ENCODE data around the gene CALML3.

CALML3 gene

GRCh38 chr10:5506751-5507648 lies 17.8 kb upstream of the CALML3 start:
- no peak for DNase-seq (ENCODE audit: low read depth, low spot score)

GRCh38 chr10:5507649-5508131 lies 17.1 kb upstream of the CALML3 start:
- no peak for DNase-seq (ENCODE audit: low read depth, low spot score)

DNA sequence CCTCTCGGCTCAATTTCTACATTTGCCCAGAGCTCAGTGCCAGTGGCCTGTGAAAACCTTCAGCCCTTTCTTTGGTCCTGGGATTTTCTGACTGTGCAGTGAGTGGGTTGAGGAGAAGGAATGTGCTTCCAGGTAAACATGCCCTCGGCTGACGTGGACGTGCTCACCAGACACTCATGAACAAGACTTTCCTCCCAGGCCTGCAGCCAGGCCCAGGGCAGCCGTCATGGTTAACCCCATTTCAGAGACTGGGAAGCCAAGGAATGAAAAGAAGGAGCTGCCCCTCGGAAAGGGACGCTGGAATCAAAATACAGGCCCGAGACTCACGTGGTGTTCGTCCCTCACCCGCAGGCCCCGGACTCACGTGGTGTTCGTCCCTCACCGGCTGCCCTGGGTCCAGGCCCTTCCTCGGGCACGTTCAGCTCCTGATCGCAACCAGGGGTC lies 16.6 kb upstream of the CALML3 start:
- DNase-seq (ENCODE audit: low read depth, low spot score) = no peak

- DNase-seq (ENCODE audit: low read depth, low spot score) = no peak
Measured at GRCh38 chr10:5508786-5509185, 16.0 kb upstream of the CALML3 start.

- no peak for DNase-seq (ENCODE audit: low read depth, low spot score)
Measured at GRCh38 chr10:5509236-5509635, 15.5 kb upstream of the CALML3 start.

DNA sequence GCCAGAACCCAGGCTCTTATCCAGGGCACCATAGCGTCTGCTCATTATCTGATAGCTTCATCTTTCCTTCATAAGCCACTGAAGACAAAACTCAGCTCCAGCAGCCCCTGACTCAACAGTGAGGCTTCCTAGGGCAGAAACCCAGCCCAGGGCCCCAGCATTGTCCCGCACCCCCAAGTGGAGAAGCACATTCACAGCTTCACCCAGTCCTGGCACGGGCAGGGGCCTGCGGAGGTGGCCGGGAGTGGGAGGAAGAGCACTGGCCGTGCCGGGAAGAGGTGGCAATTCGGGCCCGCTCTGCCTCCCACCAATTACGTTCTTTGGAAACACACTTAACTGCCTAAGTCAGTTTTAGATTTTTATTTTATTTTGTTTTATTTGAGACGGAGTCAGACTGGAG lies 15.1 kb upstream of the CALML3 start:
- DNase-seq (ENCODE audit: low read depth, low spot score) = no peak

GRCh38 chr10:5510281-5511072 lies 14.3 kb upstream of the CALML3 start:
- no peak for DNase-seq (ENCODE audit: low read depth, low spot score)

DNA sequence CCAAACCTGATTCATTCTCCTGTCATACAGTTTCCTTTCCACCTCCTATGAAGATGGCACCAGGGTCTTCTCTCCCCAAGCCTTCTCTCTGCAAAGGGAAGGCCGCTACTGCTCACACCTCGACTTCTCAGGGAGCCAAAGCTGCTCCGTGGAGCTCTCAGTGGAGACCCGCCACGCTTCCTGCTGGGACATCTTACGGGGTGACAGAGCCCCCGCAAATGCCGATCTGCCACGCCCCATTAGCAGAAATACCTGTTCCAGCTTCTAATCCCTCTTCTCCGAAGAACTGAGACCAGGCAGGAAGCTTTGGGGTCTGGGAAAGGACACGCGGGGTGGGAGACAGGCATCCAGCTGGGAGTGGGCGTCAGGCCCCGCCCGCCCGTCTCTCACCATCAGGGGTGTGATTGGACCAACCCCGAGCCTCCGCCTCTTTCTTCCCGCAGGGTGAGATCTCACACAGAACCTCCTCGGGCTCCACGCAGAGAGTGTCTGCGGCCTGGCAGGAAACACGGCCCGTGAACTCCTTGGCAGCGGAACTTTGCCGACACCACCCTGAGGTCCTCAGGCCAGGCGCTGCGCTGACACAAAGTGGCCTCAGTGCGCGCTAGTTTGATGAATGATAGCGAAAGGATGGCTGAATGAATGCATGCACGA lies 13.4 kb upstream of the CALML3 start:
- DNase-seq (ENCODE audit: low read depth, low spot score) = no peak

DNA sequence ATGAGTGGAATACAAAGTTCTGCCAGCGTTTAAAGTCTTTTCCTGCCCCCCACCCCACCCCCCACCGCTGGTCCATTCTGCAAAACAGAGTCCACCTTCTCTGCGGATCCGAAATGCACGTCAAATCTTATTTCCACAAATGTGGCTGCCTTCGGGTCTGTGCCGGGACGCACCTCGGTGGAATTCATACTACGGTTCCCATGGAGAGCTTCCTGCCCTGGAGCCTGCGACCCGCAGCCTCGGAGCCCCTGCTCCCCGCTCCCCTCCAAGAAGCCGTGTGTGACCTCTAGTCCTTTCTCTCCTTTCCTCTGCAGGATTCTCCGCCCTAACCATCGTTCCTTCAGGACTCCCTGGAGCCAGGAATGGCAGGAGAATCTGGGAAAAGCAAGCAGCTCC lies 12.9 kb upstream of the CALML3 start:
- DNase-seq (ENCODE audit: low read depth, low spot score) = no peak

DNA sequence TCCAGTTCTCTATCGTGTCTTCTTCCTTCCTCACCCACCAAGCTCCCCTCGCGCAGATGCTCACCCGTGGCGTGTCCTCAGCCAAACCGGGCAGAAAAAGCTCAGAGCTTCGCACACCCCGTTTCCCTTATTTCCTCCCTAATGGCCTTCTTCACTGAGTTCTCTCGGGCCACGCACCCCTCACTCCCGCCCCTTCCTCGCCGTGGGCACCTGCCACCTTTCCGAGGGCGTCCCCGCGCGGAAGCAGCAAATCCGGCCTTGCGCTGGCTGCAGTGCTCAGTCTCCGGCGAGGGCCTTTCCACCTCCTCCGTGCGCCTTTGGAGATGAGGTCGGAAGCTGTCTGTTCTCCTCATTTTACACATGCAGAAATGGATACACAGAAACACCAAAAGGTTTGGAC lies 12.4 kb upstream of the CALML3 start:
- DNase-seq (ENCODE audit: low read depth, low spot score) = no peak

DNA sequence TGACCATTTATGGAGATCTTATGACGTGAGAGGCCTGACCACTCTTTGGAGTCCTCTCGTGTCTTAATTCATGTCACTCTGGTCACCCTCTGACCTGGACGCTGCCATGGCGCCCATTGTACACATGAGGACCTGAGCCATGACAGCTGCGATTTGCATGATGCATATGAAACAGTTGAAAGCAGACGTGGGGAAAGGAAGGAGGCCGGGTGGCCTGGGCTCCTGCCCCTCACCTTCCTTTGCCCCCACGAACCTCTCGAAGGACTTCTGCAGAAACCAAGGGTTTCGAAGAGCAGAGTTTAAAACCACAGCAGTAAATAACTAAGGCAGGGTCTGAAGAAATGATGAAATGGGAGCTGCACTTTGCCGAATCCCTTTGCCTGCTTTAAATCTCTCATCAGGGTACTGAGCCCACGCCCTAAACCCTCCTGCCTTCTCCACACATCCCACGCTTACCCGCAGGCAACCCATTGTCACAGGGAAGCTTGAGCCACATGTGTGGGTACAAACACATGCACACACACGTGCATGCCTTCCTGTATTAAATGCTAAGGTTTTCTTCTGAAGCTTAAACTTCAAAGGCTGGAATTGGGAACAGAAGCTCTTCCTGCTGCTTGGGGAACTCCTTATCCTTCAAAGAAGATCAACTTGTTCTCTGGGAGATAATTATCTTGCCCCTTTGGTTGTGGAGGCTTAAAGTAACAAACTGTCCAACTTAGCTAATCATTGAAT lies 11.7 kb upstream of the CALML3 start:
- DNase-seq (ENCODE audit: low read depth, low spot score) = no peak

DNA sequence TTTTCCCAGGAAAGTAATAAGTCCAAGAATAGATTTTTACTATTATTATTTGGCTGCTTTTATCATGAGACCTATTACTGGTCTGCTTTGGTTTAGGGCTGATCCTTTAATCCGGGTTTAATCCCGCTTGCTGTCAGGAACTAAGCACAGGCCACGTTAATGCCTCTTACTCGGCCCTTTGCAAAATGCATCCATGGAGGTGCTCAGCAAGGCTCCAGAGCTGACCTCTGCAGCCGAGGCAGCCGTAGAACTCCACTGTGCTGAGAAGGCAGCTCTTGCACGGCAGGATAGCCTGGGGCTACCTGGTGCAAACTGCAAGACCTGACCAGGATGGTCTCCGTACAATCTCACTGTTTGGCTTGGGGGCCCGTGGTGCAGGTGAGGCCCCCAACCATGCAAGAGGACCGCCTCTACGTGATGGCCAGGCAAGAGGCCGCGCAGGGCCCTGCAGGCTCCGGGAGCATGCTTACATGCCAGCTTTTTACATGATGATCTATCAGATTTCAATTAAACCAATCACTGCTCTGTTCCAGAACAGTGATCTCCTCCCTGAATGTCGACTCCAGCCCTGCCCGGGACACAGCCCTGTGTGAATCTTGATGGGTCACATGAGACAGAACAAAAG lies 10.4 kb upstream of the CALML3 start:
- DNase-seq (ENCODE audit: low read depth, low spot score) = no peak

- no peak for DNase-seq (ENCODE audit: low read depth, low spot score)
Measured at GRCh38 chr10:5515948-5516761, 8.6 kb upstream of the CALML3 start.

GRCh38 chr10:5517546-5517945 lies 7.2 kb upstream of the CALML3 start:
- no peak for DNase-seq (ENCODE audit: low read depth, low spot score)

DNA sequence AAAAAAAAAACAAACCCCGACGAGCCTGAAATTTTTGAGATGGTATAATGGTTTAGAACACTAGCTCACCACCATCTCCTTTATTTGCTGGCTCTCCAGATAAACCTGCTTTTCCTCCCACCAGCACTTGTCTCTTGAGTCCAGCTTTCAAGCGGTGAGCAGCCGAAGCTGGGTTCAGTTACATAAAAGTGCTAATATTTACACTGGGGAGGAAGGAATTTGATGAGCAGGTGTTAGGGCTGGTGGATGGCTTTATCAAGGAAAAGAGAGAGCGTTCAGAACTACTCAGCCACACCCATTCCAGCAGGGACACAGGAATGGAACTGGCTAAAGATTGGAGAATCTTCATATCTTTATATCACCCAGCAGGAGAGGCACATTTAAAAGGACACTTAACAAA lies 6.6 kb upstream of the CALML3 start:
- no peak for DNase-seq (ENCODE audit: low read depth, low spot score)

- DNase-seq (ENCODE audit: low read depth, low spot score) = no peak
Measured at GRCh38 chr10:5519054-5519453, 5.7 kb upstream of the CALML3 start.

DNA sequence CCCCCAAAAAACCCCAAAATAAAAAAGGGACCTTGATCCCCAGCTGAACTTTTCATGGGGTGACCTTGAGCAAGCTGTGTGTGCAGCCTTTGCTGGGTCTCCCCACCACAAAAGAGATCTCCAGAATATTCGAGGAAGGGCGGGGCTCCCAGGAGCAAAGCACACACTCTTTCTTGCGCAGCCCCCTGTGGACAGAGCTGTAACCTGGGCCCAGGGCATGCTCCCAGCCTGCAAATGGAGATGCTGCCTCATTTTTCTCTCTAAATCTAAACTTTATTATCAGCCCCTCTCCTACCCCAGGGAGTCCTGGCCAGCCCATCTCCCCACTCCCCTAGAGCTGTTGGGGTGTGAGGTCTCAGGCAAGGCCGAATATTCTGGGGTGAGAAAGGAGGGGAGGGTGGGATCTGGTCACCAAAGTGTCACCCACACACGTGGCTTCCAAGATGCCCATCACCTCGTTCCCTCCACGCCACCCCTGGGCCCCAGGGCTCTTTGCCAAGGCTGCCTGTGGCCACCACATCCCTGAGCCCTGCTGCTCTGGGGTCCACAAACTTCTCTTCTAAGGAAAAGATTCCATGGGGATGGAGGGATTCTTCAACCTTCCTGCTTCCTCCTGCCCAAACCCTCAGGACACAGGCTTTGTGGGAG lies 1.7 kb upstream of the CALML3 start:
- no peak for DNase-seq (ENCODE audit: low read depth, low spot score)

- no peak for DNase-seq (ENCODE audit: low read depth, low spot score)
Measured at GRCh38 chr10:5523796-5524574, 776 bp upstream of the CALML3 start.
